ENCODE data around the gene ABTB1.

The ABTB1 gene

GRCh38 chr3:127672429-127673190, at the start of gene ABTB1:
Gene ABTB1 (plus strand): TSS chr3:127672952. CDS start chr3:127673026, 74 bp downstream.
- peak; percentile 68 for DNase-seq

GRCh38 chr3:127624063-127624462, 48.7 kb upstream of the ABTB1 start:
- no peak for DNase-seq

- DNase-seq, result no peak
These were observed 46.9 kb upstream of the ABTB1 start for GRCh38 chr3:127625821-127626220.

- DNase-seq, result no peak
These were observed 44.3 kb upstream of the ABTB1 start for GRCh38 chr3:127628426-127628787.

GRCh38 chr3:127628788-127629466, 43.8 kb upstream of the ABTB1 start, which contains the start of gene PODXL2:
Gene PODXL2 (plus strand): TSS chr3:127629185. CDS start chr3:127629220, 35 bp downstream.
- no peak for DNase-seq

- DNase-seq, result no peak
These were observed 43.0 kb upstream of the ABTB1 start for GRCh38 chr3:127629467-127630403.

- no peak for DNase-seq
These were observed 41.7 kb upstream of the ABTB1 start for GRCh38 chr3:127630811-127631714.

- no peak for DNase-seq
These were observed 40.5 kb upstream of the ABTB1 start for GRCh38 chr3:127632035-127632820.

GRCh38 chr3:127634653-127635052, 38.1 kb upstream of the ABTB1 start:
- no peak for DNase-seq

- DNase-seq, result no peak
These were observed 35.2 kb upstream of the ABTB1 start for GRCh38 chr3:127637546-127637945.

- DNase-seq, result no peak
These were observed 34.8 kb upstream of the ABTB1 start for GRCh38 chr3:127637971-127638370.

GRCh38 chr3:127639173-127640041, 33.3 kb upstream of the ABTB1 start:
- DNase-seq, result peak; percentile 65

GRCh38 chr3:127640042-127640355, 32.8 kb upstream of the ABTB1 start:
- DNase-seq, result no peak

GRCh38 chr3:127644641-127645370, 27.9 kb upstream of the ABTB1 start:
- no peak for DNase-seq

- DNase-seq, result no peak
These were observed 27.3 kb upstream of the ABTB1 start for GRCh38 chr3:127645371-127646015.

GRCh38 chr3:127646501-127647046, 26.2 kb upstream of the ABTB1 start:
- no peak for DNase-seq

- no peak for DNase-seq
These were observed 25.4 kb upstream of the ABTB1 start for GRCh38 chr3:127647166-127647844.

- no peak for DNase-seq
These were observed 24.9 kb upstream of the ABTB1 start for GRCh38 chr3:127647845-127648204.

Data from T1000 (cell line).